Heart left ventricle (tissue), 13 donors: ENCODE results near the gene HOXB3.

Experiments used
- POLR2A ChIP-seq, 2 donors: fragments of 450-650 bp; IDR thresholded peaks; one replicate each; pipeline ENCODE4 v1.6.1; 2017; ENCODE audit warnings: antibody characterized with exemption in 2 of 2, mild to moderate bottlenecking in 2 of 2, moderate library complexity in 2 of 2
- TF ChIP-seq, protein P1 (sequence below), 12 donors: fragments of 200-600 bp; sonication (generic) in 4 of 12; IDR thresholded peaks; one replicate each; pipeline versions ENCODE4 v1.5.0 to v1.8.0; 2018 to 2022; ENCODE audit warnings: antibody characterized with exemption in 12 of 12, mild to moderate bottlenecking in 5 of 12
- donor health status: ischemic (EF 13 %, LVEDD 7.1; RV severe dilation, severe dysfunction).
- donor health status: DM: no; HTN: yes; CAD: no.
- donor health status: DM: no; HTN: no; CAD: no.
- donor health status: ischemic (EF 25% LVEDD 6.9; RV normal size, moderate dysfunction).
- donor health status: ischemic (EF 25% LVEDD 5.7; RV mildly dilated, moderate dysfunction).
- donor health status: ischemic (EF 35%, LVEDD 5.7; RV mildly dilated, moderate dysfunction).
- donor health status: nonischemic (EF 11% LVEDD 7.7; RV severe dilation, severe dysfunction).
- donor health status: DM: yes; HTN: yes; CAD: no.
- donor health status: PGD.
- donor health status: ischemic (EF 29% LVEDD 5.4; RV normal size, mild dysfunction).
- donor health status: nonischemic (EF 23%, LVEDD 6.1; RV moderate dilation, normal function).

DNA sequence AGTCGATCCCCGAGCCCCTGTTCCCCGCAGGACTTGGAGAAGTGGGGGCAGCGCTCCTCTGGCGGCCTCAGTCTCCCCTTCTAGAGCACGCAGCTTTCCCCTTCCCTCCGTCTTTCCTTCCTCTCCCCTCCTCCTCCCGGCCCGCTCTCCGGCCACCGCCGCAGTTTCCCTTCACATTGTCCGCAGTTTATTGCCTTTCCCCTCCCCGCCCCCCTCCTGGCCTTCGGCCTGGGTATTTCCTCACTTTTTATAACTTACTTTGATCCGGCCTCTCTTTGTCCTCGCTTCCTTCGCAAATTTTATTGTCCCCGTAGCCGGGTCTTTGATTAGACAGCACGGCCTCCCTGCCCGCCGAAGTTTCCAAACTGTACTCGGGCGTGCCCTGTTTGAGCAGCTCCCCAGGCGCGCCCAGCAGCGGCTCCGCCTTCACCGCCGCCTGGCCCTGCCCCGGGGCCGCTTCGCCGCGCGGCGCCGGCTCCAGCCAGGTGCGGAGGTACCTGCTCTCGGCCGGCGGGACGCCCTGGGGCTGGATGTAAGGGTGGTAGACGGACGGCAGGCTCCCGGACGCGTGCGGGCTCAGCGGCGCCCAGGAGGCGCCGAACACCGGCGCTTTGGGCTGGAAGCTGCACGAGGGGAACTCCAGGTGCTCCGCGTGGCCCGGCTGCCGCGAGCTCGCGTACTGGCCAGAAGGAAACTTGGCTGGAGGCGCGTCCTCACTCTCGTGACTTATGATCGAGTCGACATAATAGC is 35.6 kb upstream of the HOXB3 start:
- TF ChIP-seq, protein P1, sequence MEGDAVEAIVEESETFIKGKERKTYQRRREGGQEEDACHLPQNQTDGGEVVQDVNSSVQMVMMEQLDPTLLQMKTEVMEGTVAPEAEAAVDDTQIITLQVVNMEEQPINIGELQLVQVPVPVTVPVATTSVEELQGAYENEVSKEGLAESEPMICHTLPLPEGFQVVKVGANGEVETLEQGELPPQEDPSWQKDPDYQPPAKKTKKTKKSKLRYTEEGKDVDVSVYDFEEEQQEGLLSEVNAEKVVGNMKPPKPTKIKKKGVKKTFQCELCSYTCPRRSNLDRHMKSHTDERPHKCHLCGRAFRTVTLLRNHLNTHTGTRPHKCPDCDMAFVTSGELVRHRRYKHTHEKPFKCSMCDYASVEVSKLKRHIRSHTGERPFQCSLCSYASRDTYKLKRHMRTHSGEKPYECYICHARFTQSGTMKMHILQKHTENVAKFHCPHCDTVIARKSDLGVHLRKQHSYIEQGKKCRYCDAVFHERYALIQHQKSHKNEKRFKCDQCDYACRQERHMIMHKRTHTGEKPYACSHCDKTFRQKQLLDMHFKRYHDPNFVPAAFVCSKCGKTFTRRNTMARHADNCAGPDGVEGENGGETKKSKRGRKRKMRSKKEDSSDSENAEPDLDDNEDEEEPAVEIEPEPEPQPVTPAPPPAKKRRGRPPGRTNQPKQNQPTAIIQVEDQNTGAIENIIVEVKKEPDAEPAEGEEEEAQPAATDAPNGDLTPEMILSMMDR (IDR thresholded peaks at IDR 0.05): no peak
- no peak for TF ChIP-seq POLR2A (IDR thresholded peaks at IDR 0.05)
